GM12891 (cell line): ENCODE results near the gene VAV3.

ENCODE experiments used
- POLR2A ChIP-seq: IDR thresholded peaks from 2 replicates; pipeline ENCODE4 v1.6.1; 2011; ENCODE audit warnings: low read depth, low read length, control low read depth
- POLR2AphosphoS5 ChIP-seq: IDR thresholded peaks from 2 replicates; pipeline ENCODE4 v1.6.1; 2011; ENCODE audit warnings: low read depth, low read length, control low read depth
- SPI1 ChIP-seq: IDR thresholded peaks from 2 replicates; pipeline ENCODE4 v1.6.1; 2011; ENCODE audit warnings: low read depth, low read length, control low read depth
- TAF1 ChIP-seq: IDR thresholded peaks from 2 replicates; pipeline ENCODE4 v1.6.1; 2011; ENCODE audit warnings: low read depth, low read length, control low read depth

DNA sequence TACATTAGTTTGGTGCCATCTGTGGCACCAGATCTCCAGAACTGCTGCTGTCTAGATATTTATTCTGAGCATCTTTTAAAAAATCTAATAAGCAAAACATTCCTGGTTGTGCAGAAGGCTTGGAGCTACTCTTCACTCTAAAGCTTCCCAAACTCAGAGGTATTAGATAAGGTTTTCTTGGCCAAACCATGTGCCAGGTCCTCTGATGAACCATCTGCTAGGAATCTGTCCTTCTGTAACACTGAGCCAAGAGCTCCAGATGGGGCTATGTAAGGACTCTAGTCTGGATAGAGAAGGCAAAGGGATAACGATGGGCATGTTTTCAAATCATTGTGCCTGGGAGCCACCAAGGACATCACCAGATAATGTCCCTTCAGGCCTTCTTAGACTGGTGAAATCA lies 413.5 kb downstream of the VAV3 start:
- TF ChIP-seq POLR2AphosphoS5 (no peak), POLR2A (no peak), SPI1 (no peak), TAF1 (no peak)
